ENCODE data around the gene FBXO38. TPM values are rescaled to one million over a fixed set of nuclear protein-coding genes. Genes with fewer than 3 reads are reported as not detected.
A peak's percentile ranks its signal among the peaks of the same experiment; 100 is the strongest.

The FBXO38 gene
- total RNA-seq, 2 experiments from 2014 or later, result 52.2 to 52.3 TPM

GRCh38 chr5:148418511-148418910 lies 34.8 kb downstream of the FBXO38 start:
- CTCF ChIA-PET, result no interaction called here
- Mint-ChIP-seq H3K9me3 (ENCODE audit: low read depth) (no peaks in the 10 kb centered on the region), H3K36me3 (peaks cover 60% of the 10 kb centered on the region), H3K4me3 (no peak overlapping the region), H3K27me3 (no peaks in the 10 kb centered on the region), H3K4me1 (no peaks in the 10 kb centered on the region), H3K27ac (no peak overlapping the region)
- DNase-seq (no peak), ATAC-seq (no peak)

- CTCF ChIA-PET, result interaction anchor here (0.7 to 1.5 kb wide), 2 partner anchors 33 to 309 kb away, joined by 3 to 5 read pairs; no protein-coding TSS in a partner anchor
- DNase-seq (no peak), ATAC-seq (no peak)
- no peaks in the 10 kb centered on the region for H3K27me3 Mint-ChIP-seq
- no peaks in the 10 kb centered on the region for H3K9me3 Mint-ChIP-seq (ENCODE audit: low read depth)
- H3K36me3 Mint-ChIP-seq, result peaks cover 63% of the 10 kb centered on the region
- H3K27ac Mint-ChIP-seq, result no peak overlapping the region
- peaks cover 2% of the 10 kb centered on the region for H3K4me1 Mint-ChIP-seq
- H3K4me3 Mint-ChIP-seq, result no peak overlapping the region
Observed at GRCh38 chr5:148421661-148422060, 37.9 kb downstream of the FBXO38 start.

DNA sequence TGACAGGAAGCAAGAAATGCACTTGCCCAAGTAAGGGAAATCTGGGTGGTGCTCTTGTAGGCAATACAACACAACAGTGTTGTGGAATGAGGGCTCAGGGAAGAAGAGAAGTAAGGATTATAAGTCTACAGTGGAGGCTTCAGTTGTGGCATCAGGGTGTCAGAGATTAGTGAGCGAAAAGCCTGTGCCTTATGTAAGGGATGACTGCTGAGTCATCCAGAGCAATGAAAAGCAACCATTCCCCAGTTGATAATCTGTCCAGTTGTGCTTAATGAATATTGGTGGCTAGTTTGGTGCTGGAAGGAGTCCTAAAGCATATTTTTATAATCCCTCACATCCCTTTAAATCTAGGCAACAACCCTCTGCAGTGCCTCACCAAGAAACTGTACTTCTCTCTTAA lies 42.0 kb downstream of the FBXO38 start:
- CTCF ChIA-PET, result no interaction called here
- DNase-seq, result no peak
- H3K4me1 Mint-ChIP-seq, result peaks cover 4% of the 10 kb centered on the region
- H3K36me3 Mint-ChIP-seq, result peaks cover 54% of the 10 kb centered on the region
- no peaks in the 10 kb centered on the region for H3K9me3 Mint-ChIP-seq (ENCODE audit: low read depth)
- H3K4me3 Mint-ChIP-seq, result no peak overlapping the region
- peak overlapping the region; percentile 0 for H3K27ac Mint-ChIP-seq
- ATAC-seq, result no peak
- H3K27me3 Mint-ChIP-seq, result no peaks in the 10 kb centered on the region

- H3K9me3 Mint-ChIP-seq (ENCODE audit: low read depth), result no peaks in the 10 kb centered on the region
- ATAC-seq (no peak), DNase-seq (no peak)
- H3K4me3 Mint-ChIP-seq, result no peak overlapping the region
- H3K27me3 Mint-ChIP-seq, result no peaks in the 10 kb centered on the region
- peaks cover 4% of the 10 kb centered on the region for H3K4me1 Mint-ChIP-seq
- CTCF ChIA-PET, result no interaction called here
- peaks cover 57% of the 10 kb centered on the region for H3K36me3 Mint-ChIP-seq
- no peak overlapping the region for H3K27ac Mint-ChIP-seq
Observed at GRCh38 chr5:148426514-148426913, 42.8 kb downstream of the FBXO38 start.

DNA sequence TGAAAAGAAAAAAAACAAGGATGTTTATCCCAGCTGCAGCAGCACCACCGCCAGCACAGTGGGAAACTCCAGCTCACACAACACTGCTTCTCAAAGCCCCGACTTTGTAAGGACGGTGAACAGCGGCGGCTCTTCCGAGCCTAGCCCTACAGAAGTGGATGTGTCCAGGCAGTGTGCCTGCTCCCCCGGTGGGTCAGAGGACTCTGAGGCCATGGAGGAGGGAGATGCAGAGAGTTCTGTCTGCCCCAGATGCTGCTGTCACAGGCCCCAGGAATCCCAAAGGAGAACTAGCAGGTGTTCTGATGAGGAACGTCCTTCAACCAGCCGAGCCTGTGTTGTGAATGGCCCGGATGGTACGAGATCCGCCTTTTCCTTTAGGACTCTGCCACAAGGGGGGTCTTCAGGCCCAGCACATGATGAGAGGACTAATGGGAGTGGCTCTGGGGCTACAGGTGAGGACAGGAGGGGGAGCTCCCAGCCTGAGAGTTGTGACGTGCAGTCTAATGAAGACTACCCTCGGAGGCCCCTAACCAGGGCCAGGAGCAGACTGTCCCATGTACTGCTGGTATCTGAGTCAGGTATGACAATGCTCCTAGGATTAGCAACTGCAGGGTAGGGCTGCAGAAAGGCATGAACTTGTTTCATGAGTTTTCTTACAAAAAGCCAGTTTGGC lies 43.7 kb downstream of the FBXO38 start:
- Mint-ChIP-seq H3K36me3 (peaks cover 51% of the 10 kb centered on the region), H3K4me1 (peaks cover 4% of the 10 kb centered on the region), H3K27ac (no peak overlapping the region), H3K4me3 (no peak overlapping the region), H3K9me3 (ENCODE audit: low read depth) (no peaks in the 10 kb centered on the region), H3K27me3 (no peaks in the 10 kb centered on the region)
- ATAC-seq (no peak), DNase-seq (no peak)
- CTCF ChIA-PET, result no interaction called here

DNA sequence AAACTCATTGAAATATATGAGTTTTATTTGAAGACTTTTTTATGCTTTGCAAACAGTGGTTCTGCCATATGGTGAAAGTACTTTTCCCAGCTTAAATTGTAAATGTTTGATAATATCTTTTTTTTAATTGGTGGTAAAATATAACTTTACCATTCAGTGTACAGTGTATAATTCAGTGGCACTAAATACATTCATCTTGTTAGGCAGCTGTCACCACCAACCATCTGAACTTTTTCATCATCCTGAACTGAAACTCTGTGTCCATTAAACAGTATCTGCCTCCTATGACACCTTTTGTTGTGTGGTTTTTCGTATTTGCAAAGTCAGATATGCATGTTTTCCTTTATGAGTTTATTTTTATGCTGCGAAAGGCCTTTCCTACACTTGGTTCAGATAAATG lies 45.1 kb downstream of the FBXO38 start:
- no peak for DNase-seq
- no peak for ATAC-seq
- Mint-ChIP-seq H3K27me3 (no peaks in the 10 kb centered on the region), H3K36me3 (peaks cover 54% of the 10 kb centered on the region), H3K27ac (no peak overlapping the region), H3K9me3 (ENCODE audit: low read depth) (no peaks in the 10 kb centered on the region), H3K4me1 (peaks cover 4% of the 10 kb centered on the region), H3K4me3 (no peak overlapping the region)
- CTCF ChIA-PET, result interaction anchor here (1.1 to 1.4 kb wide), 2 partner anchors 12 to 302 kb away, joined by 3 to 6 read pairs; no protein-coding TSS in a partner anchor

DNA sequence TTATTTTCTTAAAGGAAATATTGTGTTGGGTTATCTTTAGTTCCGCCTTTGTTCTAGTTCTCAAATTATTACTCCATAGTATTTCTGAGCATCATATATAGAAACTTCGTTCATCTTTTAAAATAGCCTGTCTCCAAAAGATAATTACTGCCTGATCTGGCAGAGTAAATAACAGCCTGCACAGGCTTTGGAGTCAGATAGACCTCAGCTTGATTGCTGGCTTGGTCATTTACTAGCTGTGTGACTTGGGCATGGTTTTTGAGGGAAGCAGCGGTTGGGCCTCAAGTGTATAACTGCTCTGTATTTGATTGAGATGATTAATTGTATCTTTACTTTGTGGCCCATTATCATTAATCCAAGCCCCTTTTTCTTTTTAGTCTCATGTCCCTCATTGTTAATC lies 50.1 kb downstream of the FBXO38 start:
- Mint-ChIP-seq H3K9me3 (ENCODE audit: low read depth) (no peaks in the 10 kb centered on the region), H3K27me3 (no peaks in the 10 kb centered on the region), H3K4me1 (peaks cover 2% of the 10 kb centered on the region), H3K36me3 (peaks cover 32% of the 10 kb centered on the region), H3K4me3 (no peak overlapping the region), H3K27ac (no peak overlapping the region)
- ATAC-seq (no peak), DNase-seq (no peak)
- CTCF ChIA-PET, result no interaction called here

DNA sequence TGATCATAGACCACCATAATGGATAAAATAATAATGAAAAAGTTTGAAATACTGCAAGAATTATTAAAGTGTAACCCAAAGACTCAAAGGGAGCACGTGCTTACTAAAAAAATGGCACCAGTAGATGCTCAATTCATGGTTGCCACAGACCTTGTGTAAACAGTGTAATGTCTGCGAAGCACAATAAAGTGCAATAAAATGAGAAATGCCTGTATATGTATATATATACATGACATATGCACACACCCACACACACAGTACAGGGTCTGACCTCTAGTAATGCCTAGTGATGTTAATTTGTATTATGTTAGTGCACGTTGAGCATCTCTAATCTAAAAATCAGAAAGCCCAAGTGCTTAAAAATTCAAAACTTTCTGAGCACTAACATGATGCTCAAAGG lies 52.3 kb downstream of the FBXO38 start:
- CTCF ChIA-PET, result no interaction called here
- ATAC-seq, result no peak

GRCh38 chr5:148437249-148437648 lies 53.5 kb downstream of the FBXO38 start:
- Mint-ChIP-seq H3K9me3 (ENCODE audit: low read depth) (no peaks in the 10 kb centered on the region), H3K36me3 (peaks cover 36% of the 10 kb centered on the region), H3K27ac (no peak overlapping the region), H3K4me3 (no peak overlapping the region), H3K27me3 (no peaks in the 10 kb centered on the region), H3K4me1 (no peaks in the 10 kb centered on the region)
- ATAC-seq, result no peak
- no peak for DNase-seq
- CTCF ChIA-PET, result interaction anchor here (1.2 kb wide), 1 partner anchor 294 kb away, joined by 5 read pairs; no protein-coding TSS in a partner anchor

More for the DNA sequence above, 52.3 kb downstream of the FBXO38 start:
- Mint-ChIP-seq H3K36me3 (peaks cover 35% of the 10 kb centered on the region), H3K9me3 (ENCODE audit: low read depth) (no peaks in the 10 kb centered on the region), H3K27me3 (no peaks in the 10 kb centered on the region), H3K27ac (no peak overlapping the region), H3K4me3 (no peak overlapping the region), H3K4me1 (no peaks in the 10 kb centered on the region)
- DNase-seq, result no peak

DNA sequence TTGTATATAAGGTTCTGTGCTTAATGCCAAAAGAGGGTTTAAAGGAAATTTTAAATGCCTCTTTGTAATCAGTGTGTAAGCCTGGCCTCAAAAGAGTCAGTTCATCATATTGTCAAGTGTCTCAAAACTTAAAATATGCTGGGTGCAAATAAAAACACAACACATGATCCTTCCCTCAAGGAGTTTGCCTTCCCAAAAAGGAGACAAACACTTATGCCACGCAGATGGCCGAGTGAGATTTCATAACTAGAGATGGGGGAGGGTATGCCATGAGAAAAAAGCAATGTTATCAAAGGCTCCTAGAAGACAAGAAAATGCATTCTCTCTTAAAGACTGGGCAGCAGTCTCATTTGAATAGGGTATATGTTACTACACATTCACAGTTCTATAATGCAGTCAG lies 55.2 kb downstream of the FBXO38 start:
- H3K36me3 Mint-ChIP-seq, result peaks cover 28% of the 10 kb centered on the region
- H3K4me1 Mint-ChIP-seq, result no peaks in the 10 kb centered on the region
- no peak overlapping the region for H3K4me3 Mint-ChIP-seq
- no peak for ATAC-seq
- no peaks in the 10 kb centered on the region for H3K27me3 Mint-ChIP-seq
- no peak for DNase-seq
- H3K9me3 Mint-ChIP-seq (ENCODE audit: low read depth), result no peaks in the 10 kb centered on the region
- H3K27ac Mint-ChIP-seq, result no peak overlapping the region
- CTCF ChIA-PET, result interaction anchor here (1.2 to 7.4 kb wide), 2 partner anchors 292 kb away, joined by 6 to 73 read pairs; no protein-coding TSS in a partner anchor

GRCh38 chr5:148443241-148443640 lies 59.5 kb downstream of the FBXO38 start:
- CTCF ChIA-PET, result interaction anchor here (0.9 to 7.4 kb wide), 11 partner anchors 12 to 593 kb away, joined by 3 to 73 read pairs (median 4); no protein-coding TSS in a partner anchor
- ATAC-seq, result no peak
- Mint-ChIP-seq H3K4me3 (no peak overlapping the region), H3K27me3 (no peaks in the 10 kb centered on the region), H3K36me3 (peaks cover 19% of the 10 kb centered on the region), H3K9me3 (ENCODE audit: low read depth) (no peaks in the 10 kb centered on the region), H3K27ac (no peak overlapping the region), H3K4me1 (no peaks in the 10 kb centered on the region)
- DNase-seq, result no peak

DNA sequence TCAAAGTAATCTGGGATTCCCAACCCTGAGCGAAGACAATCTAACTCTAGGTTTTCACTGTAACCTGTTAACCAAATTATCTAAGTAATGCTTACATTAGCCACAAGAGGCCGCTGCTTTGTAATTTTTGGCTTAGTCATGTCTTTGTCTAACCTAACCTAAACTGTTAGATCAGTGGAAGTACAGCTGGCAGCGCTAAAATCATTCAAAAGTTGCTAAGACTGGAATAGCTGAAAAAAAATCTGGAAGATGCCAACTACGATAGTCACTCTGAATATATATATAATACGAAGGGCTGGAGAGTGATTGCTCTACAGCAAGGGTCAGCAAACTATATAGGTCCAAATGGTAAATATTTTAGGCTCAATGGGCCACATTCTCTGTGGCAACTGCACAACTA lies 60.2 kb downstream of the FBXO38 start:
- H3K9me3 Mint-ChIP-seq (ENCODE audit: low read depth), result no peaks in the 10 kb centered on the region
- peaks cover 17% of the 10 kb centered on the region for H3K36me3 Mint-ChIP-seq
- no peak overlapping the region for H3K4me3 Mint-ChIP-seq
- no peak overlapping the region for H3K27ac Mint-ChIP-seq
- CTCF ChIA-PET, result interaction anchor here (0.7 to 7.4 kb wide), 10 partner anchors 14 to 291 kb away, joined by 3 to 73 read pairs (median 4); no protein-coding TSS in a partner anchor
- ATAC-seq, result peak; percentile 74
- H3K4me1 Mint-ChIP-seq, result no peaks in the 10 kb centered on the region
- peak; percentile 52 for DNase-seq
- H3K27me3 Mint-ChIP-seq, result no peaks in the 10 kb centered on the region

DNA sequence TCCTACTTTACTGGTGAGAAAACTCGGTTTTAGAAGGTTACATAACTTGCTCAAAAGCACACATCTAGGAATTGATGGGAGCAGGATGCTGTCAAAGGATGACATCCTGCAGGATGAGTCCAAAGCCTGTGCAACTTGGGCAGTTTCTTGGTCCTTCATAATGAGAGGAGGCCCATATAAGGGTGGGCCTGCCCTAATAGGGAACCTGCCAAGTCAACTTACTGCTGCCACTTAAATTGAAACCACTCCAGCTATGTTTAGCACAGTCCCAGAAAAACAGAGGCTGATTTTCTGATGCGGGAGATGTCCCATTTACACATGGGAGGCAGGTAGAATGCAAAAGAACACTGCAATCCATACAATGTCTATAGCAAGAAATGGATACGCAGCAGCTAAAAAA lies 61.8 kb downstream of the FBXO38 start:
- DNase-seq (no peak), ATAC-seq (no peak)
- no peaks in the 10 kb centered on the region for H3K4me1 Mint-ChIP-seq
- H3K4me3 Mint-ChIP-seq, result no peak overlapping the region
- H3K27me3 Mint-ChIP-seq, result no peaks in the 10 kb centered on the region
- no peak overlapping the region for H3K27ac Mint-ChIP-seq
- no peaks in the 10 kb centered on the region for H3K9me3 Mint-ChIP-seq (ENCODE audit: low read depth)
- H3K36me3 Mint-ChIP-seq, result peaks cover 10% of the 10 kb centered on the region
- CTCF ChIA-PET, result interaction anchor here (2.9 to 7.4 kb wide), 2 partner anchors 285 to 287 kb away, joined by 12 to 73 read pairs; no protein-coding TSS in a partner anchor

- Mint-ChIP-seq H3K4me1 (no peaks in the 10 kb centered on the region), H3K27me3 (no peaks in the 10 kb centered on the region), H3K4me3 (no peak overlapping the region), H3K9me3 (ENCODE audit: low read depth) (no peaks in the 10 kb centered on the region), H3K27ac (no peak overlapping the region), H3K36me3 (peaks cover 7% of the 10 kb centered on the region)
- DNase-seq (no peak), ATAC-seq (no peak)
- CTCF ChIA-PET, result interaction anchor here (1.7 to 2.7 kb wide), 2 partner anchors 11 to 284 kb away, joined by 4 to 15 read pairs; no protein-coding TSS in a partner anchor
Observed at GRCh38 chr5:148446611-148447010, 62.9 kb downstream of the FBXO38 start.

Data from activated CD8-positive, alpha-beta memory T cell treated with anti-CD3 and anti-CD28 coated beads, Interleukin-2, amount 10 ng/mL, durations not matched to agents 7 days and 5 days (primary cell).